Parathyroid adenoma (tissue), 2 donors: ENCODE results near the gene FAM3B.

Experiments
- H2AFZ ChIP-seq: fragments of 300-600 bp; sonication (generic); one replicate; pipeline ENCODE4 v1.7.0; 2017; ENCODE audit warnings: antibody characterized with exemption, mild to moderate bottlenecking
- H3K27ac ChIP-seq: fragments of 300-600 bp; sonication (generic); one replicate; pipeline ENCODE4 v1.7.0; 2017
- H3K27me3 ChIP-seq: fragments of 300-600 bp; sonication (generic); one replicate; pipeline ENCODE4 v1.7.0; 2017; ENCODE audit warnings: low read length; ENCODE audit not compliant: control insufficient read depth, insufficient read depth
- H3K36me3 ChIP-seq: fragments of 300-600 bp; sonication (generic); one replicate; pipeline ENCODE4 v1.7.0; 2017; ENCODE audit warnings: low read length; ENCODE audit not compliant: control insufficient read depth, insufficient read depth
- H3K4me1 ChIP-seq: fragments of 300-600 bp; sonication (generic); one replicate; pipeline ENCODE4 v1.7.0; 2017; ENCODE audit warnings: control low read depth
- H3K4me2 ChIP-seq: fragments of 300-600 bp; sonication (generic); one replicate; pipeline ENCODE4 v1.7.0; 2017; ENCODE audit warnings: low read length
- H3K4me3 ChIP-seq: fragments of 300-600 bp; sonication (generic); one replicate; pipeline ENCODE4 v1.7.0; 2017; ENCODE audit warnings: low read depth, low read length
- H3K79me2 ChIP-seq: fragments of 300-600 bp; sonication (generic); one replicate; pipeline ENCODE4 v1.7.0; 2017; ENCODE audit warnings: control low read depth
- H3K9ac ChIP-seq: fragments of 300-600 bp; sonication (generic); one replicate; pipeline ENCODE4 v1.7.0; 2017; ENCODE audit warnings: mild to moderate bottlenecking
- H3K9me3 ChIP-seq: fragments of 300-600 bp; sonication (generic); one replicate; pipeline ENCODE4 v1.7.0; 2017; ENCODE audit warnings: low read length; ENCODE audit not compliant: control insufficient read depth
- TF ChIP-seq, protein P1 (sequence below): fragments of 300-600 bp; sonication (generic); IDR thresholded peaks from one replicate; pipeline ENCODE4 v1.7.0; 2017; ENCODE audit warnings: antibody characterized with exemption, mild to moderate bottlenecking
- donor health status: primary hyperparathyroidism.

Gene FAM3B

GRCh38 chr21:41317458-41317857 is 857 bp downstream of the FAM3B start:
- Histone ChIP-seq H2AFZ (no peak overlapping the region), H3K27ac (no peak overlapping the region), H3K4me2 (no peak overlapping the region), H3K9me3 (no peaks in the 10 kb centered on the region), H3K36me3 (no peaks in the 10 kb centered on the region), H3K79me2 (no peaks in the 10 kb centered on the region), H3K4me3 (no peak overlapping the region), H3K27me3 (no peaks in the 10 kb centered on the region), H3K4me1 (no peaks in the 10 kb centered on the region), H3K9ac (no peak overlapping the region)
- TF ChIP-seq, protein P1, sequence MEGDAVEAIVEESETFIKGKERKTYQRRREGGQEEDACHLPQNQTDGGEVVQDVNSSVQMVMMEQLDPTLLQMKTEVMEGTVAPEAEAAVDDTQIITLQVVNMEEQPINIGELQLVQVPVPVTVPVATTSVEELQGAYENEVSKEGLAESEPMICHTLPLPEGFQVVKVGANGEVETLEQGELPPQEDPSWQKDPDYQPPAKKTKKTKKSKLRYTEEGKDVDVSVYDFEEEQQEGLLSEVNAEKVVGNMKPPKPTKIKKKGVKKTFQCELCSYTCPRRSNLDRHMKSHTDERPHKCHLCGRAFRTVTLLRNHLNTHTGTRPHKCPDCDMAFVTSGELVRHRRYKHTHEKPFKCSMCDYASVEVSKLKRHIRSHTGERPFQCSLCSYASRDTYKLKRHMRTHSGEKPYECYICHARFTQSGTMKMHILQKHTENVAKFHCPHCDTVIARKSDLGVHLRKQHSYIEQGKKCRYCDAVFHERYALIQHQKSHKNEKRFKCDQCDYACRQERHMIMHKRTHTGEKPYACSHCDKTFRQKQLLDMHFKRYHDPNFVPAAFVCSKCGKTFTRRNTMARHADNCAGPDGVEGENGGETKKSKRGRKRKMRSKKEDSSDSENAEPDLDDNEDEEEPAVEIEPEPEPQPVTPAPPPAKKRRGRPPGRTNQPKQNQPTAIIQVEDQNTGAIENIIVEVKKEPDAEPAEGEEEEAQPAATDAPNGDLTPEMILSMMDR = no peak

DNA sequence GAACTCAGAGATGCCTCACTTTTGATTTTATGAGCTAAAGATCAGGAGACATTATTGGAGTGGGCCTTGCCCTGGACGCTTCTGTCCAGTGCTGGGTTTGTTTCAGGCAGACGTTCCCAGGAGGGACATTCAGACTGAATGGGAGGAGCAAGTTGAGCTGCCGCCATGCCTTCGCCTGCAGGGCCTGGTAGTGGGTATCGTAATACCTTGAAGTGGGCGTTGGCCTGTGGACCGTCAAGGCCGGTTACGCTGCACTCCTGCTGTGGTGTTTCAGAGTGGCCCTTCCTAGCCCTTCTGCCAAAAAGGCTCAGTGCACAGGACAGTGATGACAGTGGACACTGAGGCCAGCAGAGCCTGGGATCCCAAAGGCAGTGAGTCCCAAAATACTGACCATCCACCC is 1.6 kb downstream of the FAM3B start:
- no peaks in the 10 kb centered on the region for H3K27me3 ChIP-seq
- no peak overlapping the region for H3K27ac ChIP-seq
- no peak overlapping the region for H2AFZ ChIP-seq
- no peaks in the 10 kb centered on the region for H3K4me1 ChIP-seq
- no peak overlapping the region for H3K4me3 ChIP-seq
- H3K4me2 ChIP-seq = no peak overlapping the region
- H3K36me3 ChIP-seq = no peaks in the 10 kb centered on the region
- H3K9me3 ChIP-seq = no peaks in the 10 kb centered on the region
- no peaks in the 10 kb centered on the region for H3K79me2 ChIP-seq
- no peak overlapping the region for H3K9ac ChIP-seq
- TF ChIP-seq, protein P1 = no peak

- Histone ChIP-seq H3K36me3 (no peaks in the 10 kb centered on the region), H3K9ac (no peak overlapping the region), H3K27ac (no peak overlapping the region), H2AFZ (no peak overlapping the region), H3K4me2 (no peak overlapping the region), H3K4me3 (no peak overlapping the region), H3K27me3 (no peaks in the 10 kb centered on the region), H3K4me1 (no peaks in the 10 kb centered on the region), H3K9me3 (no peaks in the 10 kb centered on the region), H3K79me2 (no peaks in the 10 kb centered on the region)
- TF ChIP-seq, protein P1 = no peak
Observed at GRCh38 chr21:41319273-41319672, 2.7 kb downstream of the FAM3B start.

GRCh38 chr21:41321211-41321907 is 4.8 kb downstream of the FAM3B start:
- H3K9me3 ChIP-seq = no peaks in the 10 kb centered on the region
- no peak overlapping the region for H3K4me3 ChIP-seq
- no peak overlapping the region for H3K27ac ChIP-seq
- no peak overlapping the region for H3K4me2 ChIP-seq
- H3K36me3 ChIP-seq = no peaks in the 10 kb centered on the region
- H2AFZ ChIP-seq = no peak overlapping the region
- H3K4me1 ChIP-seq = no peaks in the 10 kb centered on the region
- no peaks in the 10 kb centered on the region for H3K27me3 ChIP-seq
- no peaks in the 10 kb centered on the region for H3K79me2 ChIP-seq
- H3K9ac ChIP-seq = no peak overlapping the region
- TF ChIP-seq, protein P1 = no peak

GRCh38 chr21:41321908-41322495 is 5.4 kb downstream of the FAM3B start:
- H3K4me3 ChIP-seq = no peak overlapping the region
- no peaks in the 10 kb centered on the region for H3K79me2 ChIP-seq

More at GRCh38 chr21:41321908-41322495, 5.4 kb downstream of the FAM3B start:
- H2AFZ ChIP-seq = no peak overlapping the region
- no peak overlapping the region for H3K27ac ChIP-seq
- TF ChIP-seq, protein P1 = no peak
- H3K27me3 ChIP-seq = no peaks in the 10 kb centered on the region
- no peak overlapping the region for H3K4me2 ChIP-seq
- H3K9me3 ChIP-seq = no peaks in the 10 kb centered on the region
- H3K9ac ChIP-seq = no peak overlapping the region
- H3K36me3 ChIP-seq = no peaks in the 10 kb centered on the region
- no peaks in the 10 kb centered on the region for H3K4me1 ChIP-seq
